Neural progenitor cell (in vitro differentiated cells): ENCODE results near the gene LRFN2. TPM values are rescaled to one million over a fixed set of nuclear protein-coding genes. Genes with fewer than 3 reads are reported as not detected.

ENCODE experiments used
- DNase-seq: peaks from one replicate; pipeline ENCODE4 v3.0.0-alpha.2; 2016; ENCODE audit warnings: low spot score
- H2AFZ ChIP-seq: fragments of 200-600 bp; sonication (generic); replicated peaks from 2 replicates; pipeline ENCODE4 v1.6.1; 2016; ENCODE audit warnings: antibody characterized with exemption
- H3F3A ChIP-seq: fragments of 200-600 bp; sonication (generic); 2 replicates; pipeline ENCODE4 v1.6.1; 2016; ENCODE audit warnings: antibody characterized with exemption, low read depth
- H3K27ac ChIP-seq: fragments of 200-600 bp; sonication (generic); 2 replicates; pipeline ENCODE4 v1.5.1; 2016; ENCODE audit warnings: mild to moderate bottlenecking
- H3K27me3 ChIP-seq: fragments of 200-600 bp; sonication (generic); 2 replicates; pipeline ENCODE4 v1.6.1; 2016; ENCODE audit warnings: mild to moderate bottlenecking, moderate library complexity
- H3K36me3 ChIP-seq: fragments of 200-600 bp; sonication (generic); 2 replicates; pipeline ENCODE4 v1.5.1; 2016
- H3K4me1 ChIP-seq: fragments of 200-600 bp; sonication (generic); 2 replicates; pipeline ENCODE4 v1.6.1; 2016; ENCODE audit warnings: mixed run types
- H3K4me2 ChIP-seq: fragments of 200-600 bp; sonication (generic); 2 replicates; pipeline ENCODE4 v1.6.1; 2016
- H3K4me3 ChIP-seq: fragments of 200-600 bp; sonication (generic); 2 replicates; pipeline ENCODE4 v1.5.1; 2016
- H3K79me2 ChIP-seq: fragments of 200-600 bp; sonication (generic); 2 replicates; pipeline ENCODE4 v1.6.1; 2016; ENCODE audit warnings: low read depth
- H3K9ac ChIP-seq: fragments of 200-600 bp; sonication (generic); 2 replicates; pipeline ENCODE4 v1.6.1; 2016
- H3K9me3 ChIP-seq: fragments of 200-600 bp; sonication (generic); 2 replicates; pipeline ENCODE4 v1.5.1; 2016; ENCODE audit warnings: low read depth
- H4K20me1 ChIP-seq: fragments of 200-600 bp; sonication (generic); 2 replicates; pipeline ENCODE4 v1.6.1; 2016; ENCODE audit warnings: low read depth
- H3K27ac Mint-ChIP-seq: 3 replicates; pipeline ENCODE4 v1.8.0; 2021; ENCODE audit warnings: mixed read lengths
- H3K27me3 Mint-ChIP-seq: 2 replicates; pipeline ENCODE4 v1.8.0; 2022; ENCODE audit warnings: low read depth, mild to moderate bottlenecking, inconsistent platforms, moderate library complexity, mixed read lengths; ENCODE audit not compliant: insufficient read depth
- H3K36me3 Mint-ChIP-seq: 3 replicates; pipeline ENCODE4 v1.8.0; 2021; ENCODE audit warnings: mixed read lengths
- H3K4me1 Mint-ChIP-seq: 3 replicates; pipeline ENCODE4 v1.8.0; 2021; ENCODE audit warnings: mixed read lengths
- H3K4me3 Mint-ChIP-seq: 3 replicates; pipeline ENCODE4 v1.8.0; 2021; ENCODE audit warnings: mild to moderate bottlenecking, moderate library complexity, mixed read lengths
- H3K9me3 Mint-ChIP-seq: 3 replicates; pipeline ENCODE4 v1.8.0; 2020; ENCODE audit warnings: mixed read lengths
- EZH2 ChIP-seq: fragments of 200-600 bp; sonication (generic); IDR thresholded peaks from 2 replicates; pipeline ENCODE4 v1.6.1; 2017; ENCODE audit warnings: antibody characterized with exemption, mild to moderate bottlenecking, moderate library complexity
- EZH2phosphoT487 ChIP-seq: fragments of 200-600 bp; sonication (generic); IDR thresholded peaks from 2 replicates; pipeline ENCODE4 v1.6.1; 2017; ENCODE audit warnings: antibody characterized with exemption
- total RNA-seq: library from RNA; depleted of rRNA; stranded (reverse); fragments of >200 nt; gene quantifications from 2 replicates; pipeline ENCODE4 v1.2.3, GENCODE V29; 2015; ENCODE audit warnings: low replicate concordance
- TF ChIP-seq, protein P1 (sequence below): fragments of 200-600 bp; sonication (generic); IDR thresholded peaks from 2 replicates; pipeline ENCODE4 v1.5.1; 2017; ENCODE audit warnings: antibody characterized with exemption, mild to moderate bottlenecking

The LRFN2 gene
- total RNA-seq, 1 donor from 2014 or later: not detected

GRCh38 chr6:40627316-40627715, 40.2 kb upstream of the LRFN2 start:
- Histone ChIP-seq H2AFZ (no peak overlapping the region), H3K9ac (no peak overlapping the region), H4K20me1 (no peaks in the 10 kb centered on the region), H3F3A (no peaks in the 10 kb centered on the region), H3K79me2 (no peaks in the 10 kb centered on the region), H3K27ac (no peak overlapping the region), H3K4me2 (no peak overlapping the region), H3K27me3 (no peaks in the 10 kb centered on the region), H3K9me3 (no peaks in the 10 kb centered on the region), H3K4me1 (peaks cover 8% of the 10 kb centered on the region), H3K36me3 (no peaks in the 10 kb centered on the region), H3K4me3 (no peak overlapping the region)
- Mint-ChIP-seq H3K9me3 (peaks cover 6% of the 10 kb centered on the region), H3K36me3 (no peaks in the 10 kb centered on the region), H3K27ac (no peak overlapping the region), H3K27me3 (peaks cover 11% of the 10 kb centered on the region), H3K4me3 (no peak overlapping the region), H3K4me1 (peaks cover 16% of the 10 kb centered on the region)
- DNase-seq: no peak
- TF ChIP-seq EZH2phosphoT487 (no peak), EZH2 (no peak)
- TF ChIP-seq, protein P1, sequence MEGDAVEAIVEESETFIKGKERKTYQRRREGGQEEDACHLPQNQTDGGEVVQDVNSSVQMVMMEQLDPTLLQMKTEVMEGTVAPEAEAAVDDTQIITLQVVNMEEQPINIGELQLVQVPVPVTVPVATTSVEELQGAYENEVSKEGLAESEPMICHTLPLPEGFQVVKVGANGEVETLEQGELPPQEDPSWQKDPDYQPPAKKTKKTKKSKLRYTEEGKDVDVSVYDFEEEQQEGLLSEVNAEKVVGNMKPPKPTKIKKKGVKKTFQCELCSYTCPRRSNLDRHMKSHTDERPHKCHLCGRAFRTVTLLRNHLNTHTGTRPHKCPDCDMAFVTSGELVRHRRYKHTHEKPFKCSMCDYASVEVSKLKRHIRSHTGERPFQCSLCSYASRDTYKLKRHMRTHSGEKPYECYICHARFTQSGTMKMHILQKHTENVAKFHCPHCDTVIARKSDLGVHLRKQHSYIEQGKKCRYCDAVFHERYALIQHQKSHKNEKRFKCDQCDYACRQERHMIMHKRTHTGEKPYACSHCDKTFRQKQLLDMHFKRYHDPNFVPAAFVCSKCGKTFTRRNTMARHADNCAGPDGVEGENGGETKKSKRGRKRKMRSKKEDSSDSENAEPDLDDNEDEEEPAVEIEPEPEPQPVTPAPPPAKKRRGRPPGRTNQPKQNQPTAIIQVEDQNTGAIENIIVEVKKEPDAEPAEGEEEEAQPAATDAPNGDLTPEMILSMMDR: no peak

GRCh38 chr6:40626886-40627285, 39.7 kb upstream of the LRFN2 start:
- TF ChIP-seq, protein P1: no peak
- no peak for TF ChIP-seq EZH2
- TF ChIP-seq EZH2phosphoT487: no peak
- no peaks in the 10 kb centered on the region for H3K36me3 ChIP-seq
- no peak overlapping the region for H3K4me3 ChIP-seq
- H3K27ac ChIP-seq: no peak overlapping the region
- H2AFZ ChIP-seq: no peak overlapping the region
- no peak for DNase-seq
- peaks cover 11% of the 10 kb centered on the region for H3K27me3 Mint-ChIP-seq
- peaks cover 6% of the 10 kb centered on the region for H3K4me1 ChIP-seq
- no peak overlapping the region for H3K27ac Mint-ChIP-seq
- no peaks in the 10 kb centered on the region for H3K79me2 ChIP-seq
- no peak overlapping the region for H3K4me3 Mint-ChIP-seq
- H3F3A ChIP-seq: no peaks in the 10 kb centered on the region
- H3K27me3 ChIP-seq: no peaks in the 10 kb centered on the region
- H4K20me1 ChIP-seq: no peaks in the 10 kb centered on the region
- H3K4me1 Mint-ChIP-seq: peaks cover 15% of the 10 kb centered on the region
- no peak overlapping the region for H3K4me2 ChIP-seq
- H3K9ac ChIP-seq: no peak overlapping the region
- no peaks in the 10 kb centered on the region for H3K36me3 Mint-ChIP-seq
- H3K9me3 ChIP-seq: no peaks in the 10 kb centered on the region
- H3K9me3 Mint-ChIP-seq: peaks cover 6% of the 10 kb centered on the region

- Histone ChIP-seq H3K79me2 (no peaks in the 10 kb centered on the region), H3K36me3 (no peaks in the 10 kb centered on the region), H3K9ac (no peak overlapping the region), H3K4me3 (no peak overlapping the region), H3K9me3 (no peaks in the 10 kb centered on the region), H4K20me1 (no peaks in the 10 kb centered on the region), H3K27ac (no peak overlapping the region), H3K4me1 (no peaks in the 10 kb centered on the region), H3F3A (no peaks in the 10 kb centered on the region), H2AFZ (no peak overlapping the region), H3K4me2 (no peak overlapping the region), H3K27me3 (no peaks in the 10 kb centered on the region)
- TF ChIP-seq, protein P1: no peak
- TF ChIP-seq EZH2: no peak
- no peak for TF ChIP-seq EZH2phosphoT487
- H3K9me3 Mint-ChIP-seq: peaks cover 4% of the 10 kb centered on the region
- DNase-seq: no peak
- no peaks in the 10 kb centered on the region for H3K27me3 Mint-ChIP-seq
- peaks cover 5% of the 10 kb centered on the region for H3K4me1 Mint-ChIP-seq
- H3K4me3 Mint-ChIP-seq: no peak overlapping the region
- H3K36me3 Mint-ChIP-seq: no peaks in the 10 kb centered on the region
- H3K27ac Mint-ChIP-seq: no peak overlapping the region
Observed at GRCh38 chr6:40623932-40624331, 36.8 kb upstream of the LRFN2 start.
